Ovary (tissue), 3 donors: ENCODE data around the gene ANKRD44.

ENCODE experiments used
- EP300 ChIP-seq: sonication (generic); formaldehyde crosslinking; IDR thresholded peaks from one replicate; pipeline ENCODE4 v1.6.1; 2017; ENCODE audit warnings: antibody characterized with exemption
- POLR2A ChIP-seq: fragments of 450-650 bp; IDR thresholded peaks from one replicate; pipeline ENCODE4 v1.6.1; 2017; ENCODE audit warnings: antibody characterized with exemption, mild to moderate bottlenecking, moderate library complexity
- TF ChIP-seq, protein P1 (sequence below), 3 donors: fragments of 450-650 bp in 2 of 3; fragments of 200-600 bp in 1 of 3; IDR thresholded peaks; one replicate each; pipeline versions ENCODE4 v1.5.1 to v1.8.0; 2016 to 2022; ENCODE audit warnings: antibody characterized with exemption in 3 of 3, mild to moderate bottlenecking in 1 of 3
- donor health status: DM: no; HTN: no; CAD: no.

DNA sequence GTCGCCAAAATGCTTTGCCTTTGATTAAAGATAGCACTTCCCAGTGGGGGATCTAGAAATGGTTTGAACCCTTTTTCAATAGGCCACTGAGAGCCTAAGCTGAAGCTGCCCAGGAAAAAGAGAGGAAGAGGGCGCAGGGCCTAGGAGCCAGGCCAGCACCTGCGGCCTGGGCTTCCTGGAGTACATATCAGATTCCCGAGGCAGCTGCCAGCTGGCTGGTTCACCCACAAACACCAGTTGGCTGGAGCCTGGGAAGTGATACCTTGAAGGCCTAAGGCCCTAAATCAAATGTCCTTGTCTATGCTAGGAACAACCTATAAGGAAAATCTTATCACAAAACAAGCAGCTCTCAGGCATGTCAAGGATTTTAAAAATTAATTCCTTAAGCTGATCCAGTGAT lies 37.1 kb downstream of the ANKRD44 start:
- TF ChIP-seq POLR2A (no peak), EP300 (no peak)
- TF ChIP-seq, protein P1, sequence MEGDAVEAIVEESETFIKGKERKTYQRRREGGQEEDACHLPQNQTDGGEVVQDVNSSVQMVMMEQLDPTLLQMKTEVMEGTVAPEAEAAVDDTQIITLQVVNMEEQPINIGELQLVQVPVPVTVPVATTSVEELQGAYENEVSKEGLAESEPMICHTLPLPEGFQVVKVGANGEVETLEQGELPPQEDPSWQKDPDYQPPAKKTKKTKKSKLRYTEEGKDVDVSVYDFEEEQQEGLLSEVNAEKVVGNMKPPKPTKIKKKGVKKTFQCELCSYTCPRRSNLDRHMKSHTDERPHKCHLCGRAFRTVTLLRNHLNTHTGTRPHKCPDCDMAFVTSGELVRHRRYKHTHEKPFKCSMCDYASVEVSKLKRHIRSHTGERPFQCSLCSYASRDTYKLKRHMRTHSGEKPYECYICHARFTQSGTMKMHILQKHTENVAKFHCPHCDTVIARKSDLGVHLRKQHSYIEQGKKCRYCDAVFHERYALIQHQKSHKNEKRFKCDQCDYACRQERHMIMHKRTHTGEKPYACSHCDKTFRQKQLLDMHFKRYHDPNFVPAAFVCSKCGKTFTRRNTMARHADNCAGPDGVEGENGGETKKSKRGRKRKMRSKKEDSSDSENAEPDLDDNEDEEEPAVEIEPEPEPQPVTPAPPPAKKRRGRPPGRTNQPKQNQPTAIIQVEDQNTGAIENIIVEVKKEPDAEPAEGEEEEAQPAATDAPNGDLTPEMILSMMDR (IDR thresholded peaks at IDR 0.05) = no peak
